GM19238 (cell line): Measurements from ENCODE around the gene B9D2.
"Not testable (repeated sequence)": the region's sequence is repeated elsewhere in the genome, so short reads cannot be mapped to it uniquely, and the experiment has no call there.

Source experiments
- DNase-seq: peaks from one replicate; pipeline ENCODE4 v3.0.0; 2011; ENCODE audit warnings: low spot score; ENCODE audit not compliant: insufficient read length

Gene B9D2

DNA sequence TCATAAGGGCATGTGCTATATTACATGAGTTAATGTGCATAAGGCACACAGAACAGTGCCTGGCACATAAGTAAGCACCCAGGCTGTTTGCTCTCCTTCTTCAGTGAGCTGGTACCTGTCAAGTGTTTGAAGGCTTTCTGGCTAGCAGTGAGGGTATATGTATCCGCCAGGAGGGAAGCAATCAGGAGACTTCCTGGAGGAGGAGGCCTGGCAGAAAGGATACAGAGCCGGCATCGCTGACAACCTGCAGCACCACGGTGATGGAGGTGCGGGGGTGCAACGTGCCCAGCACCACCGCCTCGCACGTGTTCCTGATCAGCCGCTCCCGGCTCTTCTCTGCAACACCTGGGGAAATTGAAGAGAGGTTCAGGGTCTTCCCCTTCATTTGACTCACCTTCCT, 27.7 kb upstream of the B9D2 start:
- DNase-seq = no peak

DNA sequence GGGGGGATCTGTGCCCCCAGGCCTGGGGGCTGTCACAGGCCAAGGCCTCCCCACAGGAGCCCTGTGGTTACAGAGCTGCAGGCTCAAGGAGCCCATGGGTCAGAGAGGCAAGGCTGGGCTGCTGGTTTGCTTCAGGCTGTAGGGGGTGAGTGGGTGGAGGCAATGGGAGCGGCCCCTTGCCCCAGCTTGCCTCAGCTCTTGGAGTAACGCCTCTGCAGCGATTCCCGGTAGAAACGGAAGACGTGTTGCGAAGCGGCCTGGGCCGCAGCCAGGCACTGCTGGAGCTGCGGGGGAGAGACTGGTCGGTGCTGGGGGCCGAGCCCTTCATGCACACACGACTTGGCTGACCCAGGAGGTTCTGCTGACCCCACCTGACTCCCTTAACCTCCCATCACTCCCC, 22.5 kb upstream of the B9D2 start:
- DNase-seq = no peak

DNA sequence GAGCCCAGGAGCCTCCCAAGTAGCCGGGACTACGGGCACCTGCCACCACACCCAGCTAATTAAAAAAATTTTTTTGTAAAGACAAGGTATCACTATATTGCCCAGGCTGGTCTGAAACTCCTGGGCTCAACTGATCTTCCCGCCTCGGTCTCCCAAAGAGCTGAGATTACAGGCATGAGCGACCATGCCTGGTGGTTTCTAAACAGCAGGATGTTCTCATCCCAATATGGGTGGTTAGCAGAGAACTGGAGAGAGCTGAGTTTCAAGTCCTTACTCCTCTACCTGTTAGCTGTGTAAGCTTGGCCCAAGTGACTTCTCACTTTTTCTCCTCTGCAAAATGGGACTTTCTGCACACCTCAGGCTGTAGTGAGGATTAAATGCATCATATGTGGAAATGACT, 20.4 kb upstream of the B9D2 start:
- DNase-seq = no peak

DNA sequence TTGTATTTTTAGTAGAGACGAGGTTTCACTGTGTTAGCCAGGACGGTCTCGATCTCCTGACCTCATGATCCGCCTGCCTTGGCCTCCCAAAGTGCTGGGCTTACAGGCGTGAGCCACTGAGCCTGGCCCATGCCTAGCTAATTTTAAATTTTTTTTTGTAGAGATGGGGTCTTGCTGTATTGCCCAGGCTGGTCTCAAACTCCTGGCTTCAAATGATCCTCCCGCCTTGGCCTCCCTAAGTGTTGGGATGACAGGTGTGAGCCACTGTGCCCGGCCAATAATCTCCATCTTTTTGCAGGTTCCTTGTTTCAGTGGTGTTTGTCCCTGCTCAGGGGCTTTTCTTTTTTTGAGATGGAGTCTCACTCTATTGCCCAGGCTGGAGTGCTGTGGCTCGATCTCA, 17.6 kb upstream of the B9D2 start:
- not testable (repeated sequence) for DNase-seq

DNA sequence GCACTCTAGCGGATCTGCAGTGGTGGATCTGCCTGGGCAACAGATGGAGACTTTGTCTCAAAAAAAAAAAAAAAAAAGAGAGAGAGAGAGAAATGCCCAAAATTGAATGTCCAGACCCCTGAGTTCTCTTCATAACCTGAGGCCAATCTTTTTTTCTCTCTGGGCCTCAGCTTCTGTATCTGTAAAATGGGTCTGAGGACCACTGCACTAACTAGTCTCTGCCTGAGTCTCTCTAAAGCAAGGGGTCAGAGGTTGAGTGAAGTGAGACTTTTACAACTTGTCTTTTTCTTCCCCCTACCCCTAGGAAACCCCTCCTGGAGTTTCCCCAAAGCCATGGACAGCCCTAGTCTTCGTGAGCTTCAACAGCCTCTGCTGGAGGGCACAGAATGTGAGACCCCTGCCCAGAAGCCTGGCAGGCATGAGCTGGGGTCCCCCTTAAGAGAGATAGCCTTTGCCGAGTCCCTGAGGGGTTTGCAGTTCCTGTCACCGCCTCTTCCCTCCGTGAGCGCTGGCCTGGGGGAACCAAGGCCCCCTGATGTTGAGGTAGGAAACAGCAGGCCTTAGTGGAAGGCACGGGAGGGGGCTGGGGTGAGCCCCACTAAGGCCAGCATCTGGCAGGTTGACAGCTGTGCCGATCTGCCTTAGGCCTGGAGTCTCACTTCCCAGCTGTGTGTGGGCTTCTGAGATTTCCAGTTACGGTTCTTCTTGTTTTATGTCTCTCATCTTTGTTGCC, 14.2 kb upstream of the B9D2 start:
- DNase-seq = peak; percentile 77

DNA sequence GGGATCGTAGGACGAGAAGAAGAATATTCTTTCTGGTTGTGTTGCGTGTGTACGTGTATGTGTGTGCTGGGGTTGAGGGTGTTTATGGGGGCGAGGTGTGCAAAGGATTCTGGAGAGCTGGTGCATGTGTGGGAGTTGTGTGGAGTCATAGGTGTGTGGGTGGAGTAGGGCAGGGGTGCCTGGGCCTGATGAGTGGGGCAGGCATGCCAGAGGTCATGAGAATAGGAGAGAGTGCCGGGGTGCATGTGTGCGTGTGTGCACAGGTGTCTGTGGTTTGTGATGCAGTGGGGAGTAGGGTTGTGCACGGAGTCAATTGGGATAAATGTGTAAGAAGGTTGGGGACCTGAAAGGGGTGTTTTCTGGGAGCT, 13.0 kb upstream of the B9D2 start:
- no peak for DNase-seq

DNA sequence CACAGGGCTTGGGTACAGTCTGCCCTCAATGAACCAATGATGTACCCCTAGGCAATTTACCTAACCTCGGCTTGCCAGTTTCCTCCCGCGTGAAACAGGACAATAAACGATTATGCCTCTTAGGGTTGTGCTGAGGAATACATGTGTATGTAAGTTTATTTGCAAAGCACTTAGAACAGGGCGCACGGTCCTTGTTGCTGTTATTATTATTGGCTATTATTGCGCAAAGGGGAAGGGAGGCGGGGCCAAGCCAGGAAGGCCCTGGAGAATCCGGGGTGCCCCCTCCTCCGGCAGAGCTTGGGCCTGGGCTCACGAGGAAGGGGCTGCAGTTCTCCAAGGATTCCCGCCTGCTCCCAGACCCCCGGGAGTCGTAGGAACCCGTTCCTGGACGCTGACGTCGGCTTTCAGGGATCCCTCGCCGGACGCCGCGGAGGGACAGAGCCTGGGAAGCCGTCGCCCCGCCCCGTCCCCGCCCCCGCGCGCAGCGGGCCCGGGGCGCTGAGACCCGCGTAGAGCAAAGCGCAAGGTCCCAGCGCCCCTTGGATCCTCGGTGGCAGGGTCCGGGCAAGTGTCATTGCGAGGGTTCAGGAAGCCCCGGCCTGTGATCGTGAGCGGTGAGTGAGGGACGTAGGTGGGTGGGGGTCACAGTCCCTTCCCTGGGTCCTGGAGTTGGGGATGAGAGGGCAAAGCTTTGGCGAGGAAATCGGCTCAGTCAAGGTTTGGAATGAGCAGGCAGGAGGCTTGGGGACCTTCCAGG, 12.5 kb upstream of the B9D2 start, which contains the start of gene TMEM91:
Gene TMEM91 (plus strand): TSS at position 293 of the 757 bp plus-strand sequence. CDS start 1,777 bp downstream, outside the sequence.
- DNase-seq = no peak

DNA sequence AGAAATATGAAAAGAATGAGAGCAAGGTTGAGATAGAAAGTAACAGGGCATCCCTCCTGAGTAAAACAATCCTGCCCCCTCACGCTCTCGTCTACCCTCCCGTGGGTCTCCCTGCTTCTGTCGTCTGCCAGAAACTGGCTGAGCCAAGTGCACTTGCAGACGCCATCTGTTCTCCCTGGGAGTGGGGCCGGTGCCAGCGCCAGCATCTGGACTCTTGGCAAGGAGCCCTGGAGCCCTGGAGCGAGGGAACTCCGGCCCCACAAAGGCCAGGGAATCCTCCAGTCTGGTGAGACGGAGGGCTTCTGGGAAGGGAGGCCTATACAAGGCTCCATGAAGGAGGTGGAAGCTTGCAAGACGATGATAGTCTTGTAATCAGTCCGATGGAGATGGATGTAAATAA, 10.0 kb upstream of the B9D2 start:
- no peak for DNase-seq

DNA sequence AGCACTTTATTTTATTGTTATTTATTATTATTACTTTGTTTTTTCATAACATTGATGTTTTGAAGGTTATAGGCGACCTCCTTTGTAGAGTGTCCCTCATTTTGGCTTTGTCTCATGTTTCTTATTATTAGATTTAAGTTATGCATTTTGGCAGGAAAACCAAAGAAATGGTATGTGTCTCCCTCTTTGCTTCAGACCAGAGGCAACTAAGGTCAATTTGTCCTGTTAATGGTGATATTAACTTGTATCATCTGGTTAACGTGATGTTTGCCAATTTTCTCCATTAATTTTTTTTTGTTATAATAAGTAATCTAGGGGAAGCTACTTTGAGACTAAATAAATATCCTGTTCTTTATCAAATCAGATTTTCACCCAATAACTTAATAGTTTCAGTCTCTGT, 8.6 kb upstream of the B9D2 start:
- DNase-seq = no peak

DNA sequence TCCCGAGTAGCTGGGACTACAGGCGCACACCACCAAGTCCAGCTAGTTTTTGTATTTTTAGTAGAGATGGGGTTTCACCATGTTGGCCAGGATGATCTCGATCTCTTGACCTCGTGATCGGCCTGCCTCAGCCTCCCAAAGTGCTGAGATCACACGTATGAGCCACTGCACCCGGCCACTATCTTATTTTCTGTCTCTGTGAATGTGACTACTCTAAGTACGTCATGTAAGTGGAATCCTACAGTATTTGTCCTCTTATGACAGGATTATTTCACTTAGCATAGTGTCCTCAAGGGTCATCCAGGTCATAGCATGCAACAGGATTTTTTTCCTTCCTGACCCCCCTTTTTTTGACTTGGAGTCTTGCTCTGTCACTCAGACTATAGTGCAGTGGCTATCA, 7.6 kb upstream of the B9D2 start:
- DNase-seq = no peak

DNA sequence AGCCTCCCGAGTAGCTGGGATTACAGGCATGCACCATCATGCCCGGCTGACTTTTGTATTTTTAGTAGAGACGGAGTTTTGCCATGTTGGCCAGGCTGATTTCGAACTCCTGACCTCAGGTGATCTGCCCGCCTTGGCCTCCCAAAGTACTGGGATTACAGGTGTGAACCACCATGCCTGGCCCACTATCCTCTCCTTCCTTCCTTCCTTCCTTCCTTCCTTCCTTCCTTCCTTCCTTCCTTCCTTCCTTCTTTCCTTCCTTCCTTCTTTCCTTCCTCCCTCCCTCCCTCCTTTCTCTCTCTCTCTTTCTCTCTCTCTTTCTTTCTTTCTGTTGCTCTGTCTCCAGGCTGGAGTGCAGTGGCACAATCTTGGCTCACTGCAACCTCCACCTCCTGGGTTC, 7.2 kb upstream of the B9D2 start:
- DNase-seq = not testable (repeated sequence)

DNA sequence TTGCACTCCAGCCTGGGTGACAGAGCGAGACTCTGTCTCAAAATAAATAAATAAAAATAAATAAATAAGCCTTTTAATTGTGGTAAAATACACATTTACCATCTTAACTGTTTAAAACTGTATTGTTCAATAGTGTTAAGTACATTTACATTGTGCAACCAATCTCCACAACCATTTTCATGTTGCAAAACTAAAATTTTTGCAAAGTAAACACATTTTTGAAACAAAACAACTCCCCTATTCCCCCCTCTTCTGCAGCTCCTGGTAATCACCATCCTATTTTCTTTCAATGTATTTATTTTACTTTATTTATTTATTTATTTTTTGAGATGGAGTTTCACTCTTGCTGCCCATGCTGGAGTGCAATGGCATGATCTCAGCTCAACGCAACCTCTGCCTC, 5.8 kb upstream of the B9D2 start:
- no peak for DNase-seq

DNA sequence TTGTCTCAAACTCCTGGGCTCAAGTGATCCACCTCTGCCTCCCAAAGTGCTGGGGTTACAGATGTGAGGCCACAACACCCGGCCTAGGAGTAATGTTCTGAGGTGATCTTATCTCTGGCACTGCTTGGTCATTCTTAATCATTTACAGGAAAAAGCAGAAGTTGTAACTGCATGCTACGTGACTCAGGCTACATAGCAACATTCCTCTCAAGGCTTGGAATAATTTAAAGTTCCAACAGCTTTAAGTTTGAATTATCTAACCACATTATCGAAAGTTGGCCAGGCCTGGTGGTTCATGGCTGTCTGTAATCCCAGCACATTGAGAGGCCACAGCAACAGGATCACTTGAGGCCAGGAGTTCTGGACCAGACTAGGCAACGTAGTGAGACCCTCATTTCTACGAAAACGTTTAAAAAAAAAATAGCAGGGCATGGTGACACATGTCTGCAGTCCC, 3.9 kb upstream of the B9D2 start:
- DNase-seq = peak; percentile 29

DNA sequence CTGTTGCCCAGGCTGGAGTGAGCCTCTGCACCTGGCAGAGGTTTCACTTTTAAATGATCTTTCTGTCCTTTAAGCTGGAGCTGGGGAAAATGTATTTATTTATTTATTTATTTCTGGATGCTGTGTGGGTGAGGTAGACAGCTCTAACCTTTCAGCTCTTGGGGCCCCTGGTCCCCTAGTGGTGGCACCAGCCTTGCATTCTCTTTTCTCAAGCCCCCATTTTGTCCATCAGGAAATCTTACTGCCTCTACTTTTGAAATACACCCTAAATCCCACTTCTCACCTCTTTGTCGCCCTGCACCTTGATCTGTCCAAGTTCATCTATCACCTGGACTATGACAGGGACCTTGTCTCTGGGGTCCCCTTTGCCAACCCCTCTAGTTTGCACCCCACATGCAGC, 2.1 kb upstream of the B9D2 start:
- DNase-seq = no peak

DNA sequence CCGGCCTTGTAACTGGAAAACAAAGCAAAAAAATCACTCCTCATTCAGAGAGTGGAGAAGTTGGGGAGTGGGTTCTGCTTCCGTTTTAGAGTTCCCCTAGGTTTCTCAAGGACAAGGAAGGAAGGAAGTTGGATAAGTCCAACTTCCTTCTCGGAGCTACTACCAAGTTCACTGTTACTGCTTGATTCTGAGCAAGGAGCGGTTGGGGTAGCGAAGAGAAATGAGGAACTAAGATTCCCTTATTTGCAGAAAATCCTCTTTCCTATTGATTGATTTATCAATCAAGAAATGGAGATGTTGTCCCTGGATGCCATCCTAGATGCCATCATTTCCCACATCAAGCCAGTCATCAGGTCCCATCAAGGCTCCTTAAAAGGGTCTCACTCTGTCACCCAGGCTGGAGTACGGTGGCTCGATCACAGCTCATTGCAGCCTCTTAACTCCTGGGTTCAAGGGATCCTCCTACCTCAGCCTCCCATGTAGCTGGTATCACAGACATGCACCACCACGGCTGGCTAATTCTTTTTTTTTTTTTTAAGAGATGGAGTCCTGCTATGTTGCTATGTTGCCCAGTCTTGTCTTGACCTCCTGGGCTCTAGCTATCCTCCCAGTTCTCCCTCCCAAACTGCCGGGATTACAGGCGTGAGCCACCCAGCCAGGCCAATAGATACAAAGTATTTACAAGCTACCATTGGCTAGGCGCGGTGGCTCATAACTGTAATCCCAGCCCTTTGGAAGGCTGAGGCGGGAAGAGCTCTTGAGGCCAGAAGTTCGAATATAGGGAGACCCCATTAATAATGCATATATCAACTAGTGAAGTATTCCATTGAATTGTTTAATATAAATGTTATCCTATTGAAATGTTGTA, 809 bp upstream of the B9D2 start:
- no peak for DNase-seq

DNA sequence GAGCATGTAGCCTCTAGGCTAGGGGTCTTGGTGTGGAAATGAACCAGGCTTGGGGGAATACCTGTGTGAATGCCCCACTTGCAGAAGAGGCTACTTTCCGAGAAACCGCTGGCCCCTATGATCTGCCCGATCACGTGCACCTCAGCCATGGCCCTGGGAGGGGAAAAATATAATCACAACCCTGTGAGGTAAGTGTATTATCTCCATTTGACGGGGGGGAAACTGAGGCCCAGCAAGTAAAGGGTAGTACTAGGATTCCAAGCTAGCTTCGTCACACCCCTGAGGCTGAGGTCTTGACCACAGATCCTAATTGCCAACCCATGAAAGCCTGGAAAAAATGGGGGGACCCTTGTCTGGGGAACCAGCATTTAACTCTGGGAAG, 587 bp downstream of the B9D2 start:
- DNase-seq = no peak

DNA sequence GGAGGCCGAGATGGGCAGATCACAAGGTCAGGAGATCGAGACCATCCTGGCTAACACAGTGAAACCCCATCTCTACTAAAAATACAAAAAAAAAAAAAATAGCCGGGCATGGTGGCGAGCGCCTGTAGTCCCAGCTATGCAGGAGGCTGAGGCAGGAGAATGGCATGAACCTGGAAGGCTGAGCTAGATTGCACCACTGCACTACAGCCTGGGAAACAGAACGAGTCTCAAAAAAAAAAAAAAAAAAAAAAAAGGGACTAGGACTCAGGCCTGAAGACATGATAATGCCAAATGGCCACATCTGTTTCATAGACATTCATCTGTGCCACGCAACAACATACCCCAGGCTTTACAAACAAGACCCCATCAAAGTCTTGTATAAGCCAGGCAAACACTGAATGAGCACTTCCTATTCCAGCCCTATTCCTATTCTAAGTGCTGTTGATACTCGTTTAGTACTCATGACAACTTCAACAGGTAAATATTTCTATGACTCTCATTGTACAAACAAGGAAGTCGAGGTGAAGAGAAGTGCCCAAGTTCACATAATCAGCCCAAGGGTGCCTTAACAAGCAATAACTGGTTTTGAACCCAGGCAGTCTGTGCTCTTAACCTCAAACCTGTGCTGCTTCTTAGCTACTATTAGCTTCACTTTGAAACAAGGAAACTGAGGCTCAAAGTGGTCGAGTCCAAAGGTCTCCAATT, 1.7 kb downstream of the B9D2 start:
- DNase-seq = no peak

DNA sequence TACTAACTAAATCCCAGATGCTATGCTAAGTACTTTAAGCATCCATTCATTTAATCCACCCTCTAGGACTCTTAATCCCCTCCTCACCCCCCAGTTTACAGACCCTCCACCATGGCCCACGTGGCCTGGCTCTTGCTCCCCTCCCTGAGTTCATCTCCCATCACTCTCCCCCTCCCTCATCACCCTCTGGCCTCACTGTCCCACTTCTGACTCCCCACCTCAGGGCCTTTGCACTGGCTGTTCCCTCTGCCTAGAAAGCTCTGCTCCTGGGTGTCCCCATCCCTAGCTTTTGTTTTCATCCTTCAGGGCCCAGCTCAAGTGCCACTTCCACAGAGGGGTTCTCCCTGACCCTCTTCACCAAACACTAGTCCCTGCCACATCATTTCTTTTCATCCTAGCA, 4.2 kb downstream of the B9D2 start:
- no peak for DNase-seq

DNA sequence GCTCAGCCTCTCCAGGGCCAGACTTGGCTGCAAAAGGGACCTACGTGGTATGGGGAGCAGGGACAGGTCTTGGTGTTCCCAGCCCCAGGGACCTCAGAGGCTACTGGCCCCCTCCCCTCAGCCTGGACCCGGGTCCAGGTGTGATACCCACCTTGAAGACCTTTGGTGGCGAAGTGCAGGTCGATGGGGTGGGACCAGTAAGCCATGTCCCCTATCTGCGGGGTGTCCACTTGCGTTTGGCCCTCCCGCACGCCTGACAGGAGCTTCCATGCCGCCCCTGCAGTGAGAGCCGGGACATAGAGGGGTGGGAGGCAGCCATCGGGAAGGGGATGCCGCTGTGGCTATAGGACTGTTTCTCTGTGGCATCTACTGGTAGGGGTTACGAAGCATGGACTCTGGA, 6.2 kb downstream of the B9D2 start:
- no peak for DNase-seq

DNA sequence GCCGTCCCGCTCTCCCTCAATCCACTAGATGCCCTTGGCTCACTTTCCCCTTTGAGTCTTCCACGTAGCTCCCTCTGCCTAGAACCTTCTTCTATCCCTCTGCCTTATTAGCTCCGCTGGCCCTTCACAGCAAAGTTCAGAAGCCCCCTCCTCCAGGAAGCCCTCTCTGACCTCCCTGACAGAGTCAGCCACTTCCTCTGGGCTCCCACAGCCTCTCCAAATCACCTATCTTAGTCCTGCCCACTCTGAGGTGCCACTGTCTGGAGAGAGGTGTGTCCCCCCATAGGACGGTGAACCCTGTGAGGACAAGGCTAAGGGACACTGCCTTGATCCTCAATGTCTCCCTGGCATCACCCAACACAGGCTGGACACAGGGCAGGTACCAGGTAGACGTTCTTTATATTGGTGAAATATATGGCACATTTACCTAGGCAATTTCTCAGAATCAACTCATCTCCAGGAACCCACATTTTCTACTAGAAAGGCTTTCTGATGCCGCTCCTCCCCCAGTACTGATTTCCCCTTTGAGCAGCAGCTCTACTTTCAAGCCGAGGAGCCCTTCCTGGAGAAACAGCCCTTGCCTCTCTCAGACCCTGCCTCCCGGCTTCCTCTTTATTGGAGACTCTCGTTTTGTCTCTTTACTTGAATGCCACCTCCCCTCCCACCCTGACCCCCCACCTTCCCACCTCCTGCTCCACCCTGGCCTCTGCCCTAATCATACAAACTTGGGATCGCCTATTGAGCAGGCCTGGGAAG, 6.8 kb downstream of the B9D2 start:
- no peak for DNase-seq

DNA sequence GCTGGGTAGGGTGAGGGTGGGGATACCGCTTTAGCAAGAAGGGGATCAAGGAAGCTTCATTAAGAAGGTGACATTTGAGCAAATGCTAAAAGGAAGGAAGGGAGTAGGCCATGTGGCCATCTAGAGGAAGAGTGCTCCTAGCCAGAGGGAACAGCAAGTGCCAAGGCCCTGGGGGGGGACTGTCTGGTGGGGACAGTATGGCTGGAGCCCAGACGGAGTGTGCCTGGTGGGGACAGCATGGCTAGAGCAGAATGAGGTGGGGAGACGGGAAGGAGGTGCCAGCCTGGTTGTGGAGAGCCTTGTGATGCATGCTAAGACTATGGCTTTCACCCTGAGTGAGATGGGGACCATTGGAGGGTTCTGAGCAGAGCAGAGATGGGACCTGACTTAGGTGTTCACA, 8.1 kb downstream of the B9D2 start:
- DNase-seq = no peak
